AG08396 (cell line): Measurements from ENCODE around the gene EMP2.
"Not testable (repeated sequence)": the region's sequence is repeated elsewhere in the genome, so short reads cannot be mapped to it uniquely, and the experiment has no call there.

Source experiments
- DNase-seq: peaks from one replicate; pipeline ENCODE4 v3.0.0; 2012; ENCODE audit warnings: low spot score, mixed read lengths

EMP2 gene

DNA sequence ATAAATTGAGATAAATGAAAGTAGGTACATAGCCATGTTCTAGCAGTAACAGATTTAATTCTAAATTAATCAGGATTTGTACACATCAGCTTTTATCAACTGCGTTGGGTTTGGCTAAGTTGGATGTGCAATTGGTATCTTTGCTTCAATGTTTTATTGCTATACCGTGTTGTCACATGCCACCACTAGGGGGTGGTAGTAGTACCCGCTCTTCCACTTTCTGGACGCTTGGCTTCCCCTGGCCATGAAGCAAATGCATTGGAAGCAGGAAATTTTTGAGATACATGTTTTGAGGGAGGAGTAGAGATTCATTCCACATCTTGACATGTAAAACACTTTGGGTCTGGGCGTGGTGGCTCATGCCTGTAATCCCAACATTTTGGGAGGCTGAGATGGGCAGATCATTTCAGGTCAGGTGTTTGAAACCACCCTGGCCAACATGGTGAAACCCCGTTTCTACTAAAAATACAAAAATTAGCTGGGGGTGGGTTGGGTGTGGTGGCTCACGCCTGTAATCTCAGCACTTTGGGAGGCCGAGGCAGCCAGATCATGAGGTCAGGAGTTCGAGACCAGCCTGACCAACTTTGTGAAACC, 58.6 kb downstream of the EMP2 start:
- peak; percentile 78 for DNase-seq

DNA sequence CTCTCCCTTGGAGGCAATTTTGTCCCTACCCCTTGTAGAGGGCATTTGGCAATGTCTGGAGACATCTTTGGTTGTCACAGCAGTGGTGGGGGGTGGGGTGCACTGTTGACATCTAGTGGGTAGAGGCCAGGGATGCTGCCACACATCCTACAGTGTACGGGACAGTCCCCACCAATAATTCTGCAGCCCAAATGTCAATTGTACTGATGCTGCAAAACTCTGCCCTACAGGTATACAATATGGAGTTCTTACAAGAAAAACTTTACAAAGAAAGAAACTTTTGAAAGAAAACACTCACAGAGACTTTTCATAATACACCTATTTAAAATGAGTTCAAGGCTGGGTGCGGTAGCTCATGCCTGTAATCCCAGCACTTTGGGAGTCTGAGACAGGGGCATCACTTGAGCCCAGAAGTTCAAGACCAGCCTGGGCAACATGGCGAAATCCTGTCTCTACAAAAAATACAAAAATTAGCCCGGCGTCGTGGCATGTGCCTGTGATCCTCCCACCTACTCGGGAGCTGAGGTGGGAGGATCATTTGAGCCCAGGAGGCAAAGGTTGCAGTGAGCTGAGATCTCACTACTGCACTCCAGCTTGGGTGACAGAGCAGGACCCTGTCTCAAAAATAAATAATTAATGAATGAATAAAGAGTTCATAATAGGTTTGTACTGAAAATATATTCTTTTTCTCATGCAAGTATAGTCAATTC, 59.4 kb downstream of the EMP2 start:
- no peak for DNase-seq

DNA sequence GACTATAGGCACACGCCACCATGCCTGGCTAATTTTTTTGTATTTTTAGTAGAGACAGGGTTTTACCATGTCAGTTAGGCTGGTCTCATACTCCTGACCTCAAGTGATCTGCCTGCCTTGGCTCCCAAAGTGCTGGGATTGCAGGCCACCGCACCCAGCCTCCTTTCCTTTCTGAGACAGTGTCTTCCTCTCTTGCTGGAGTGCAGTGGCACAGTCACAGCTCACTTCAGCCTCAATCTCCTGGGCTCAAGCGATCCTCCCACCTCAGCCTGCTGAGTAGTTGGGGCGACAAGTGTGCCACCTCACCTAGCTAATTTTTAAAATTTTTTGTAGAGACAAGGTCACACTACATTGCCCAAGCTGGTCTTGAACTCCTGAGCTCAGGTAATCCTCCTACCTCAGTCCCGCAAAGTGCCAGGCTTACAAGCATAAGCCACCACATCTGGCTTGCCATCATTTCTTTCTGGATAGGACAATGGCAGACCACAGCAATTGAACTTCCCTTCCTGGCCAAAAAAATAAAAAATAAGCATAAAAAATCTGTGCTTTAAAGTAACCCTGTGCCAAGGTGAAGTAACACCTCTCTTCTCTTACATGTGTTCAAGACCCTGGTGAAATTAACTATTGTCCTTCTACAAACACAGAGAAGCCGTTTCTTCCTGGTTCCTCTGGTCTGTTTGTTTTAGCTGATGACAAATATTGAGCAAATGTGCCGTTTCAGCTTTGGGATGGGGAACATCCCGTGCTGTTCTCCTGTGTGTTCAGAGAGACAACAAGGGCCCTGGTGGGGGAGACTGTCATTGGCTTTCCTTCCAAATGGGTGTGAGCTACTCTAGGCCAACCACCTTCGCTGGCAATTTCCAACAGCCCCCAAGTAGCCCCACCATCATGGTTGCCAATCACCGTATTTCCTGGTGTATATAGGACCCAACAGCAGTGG, 60.2 kb downstream of the EMP2 start:
- DNase-seq = no peak

DNA sequence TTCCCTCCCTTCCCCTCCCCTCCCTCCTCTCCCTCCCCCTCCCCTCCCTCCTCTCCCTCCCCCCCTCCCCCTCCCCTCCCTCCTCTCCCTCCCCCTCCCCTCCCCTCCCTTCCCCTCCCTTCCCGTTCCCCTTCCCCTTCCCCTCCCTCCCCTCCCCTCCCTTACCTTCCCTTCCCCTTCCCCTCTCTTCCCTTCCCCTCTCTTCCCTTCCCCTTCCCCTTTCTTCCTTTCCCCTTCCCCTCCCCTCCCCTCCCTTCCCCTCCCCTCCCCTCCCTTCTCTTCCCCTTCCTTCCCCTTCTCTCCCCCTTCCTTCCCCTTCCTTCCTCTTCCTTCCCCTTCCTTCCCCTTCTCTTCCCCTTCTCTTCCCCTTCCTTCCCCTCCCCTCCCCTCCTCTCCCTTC, 61.1 kb downstream of the EMP2 start:
- DNase-seq = no peak

DNA sequence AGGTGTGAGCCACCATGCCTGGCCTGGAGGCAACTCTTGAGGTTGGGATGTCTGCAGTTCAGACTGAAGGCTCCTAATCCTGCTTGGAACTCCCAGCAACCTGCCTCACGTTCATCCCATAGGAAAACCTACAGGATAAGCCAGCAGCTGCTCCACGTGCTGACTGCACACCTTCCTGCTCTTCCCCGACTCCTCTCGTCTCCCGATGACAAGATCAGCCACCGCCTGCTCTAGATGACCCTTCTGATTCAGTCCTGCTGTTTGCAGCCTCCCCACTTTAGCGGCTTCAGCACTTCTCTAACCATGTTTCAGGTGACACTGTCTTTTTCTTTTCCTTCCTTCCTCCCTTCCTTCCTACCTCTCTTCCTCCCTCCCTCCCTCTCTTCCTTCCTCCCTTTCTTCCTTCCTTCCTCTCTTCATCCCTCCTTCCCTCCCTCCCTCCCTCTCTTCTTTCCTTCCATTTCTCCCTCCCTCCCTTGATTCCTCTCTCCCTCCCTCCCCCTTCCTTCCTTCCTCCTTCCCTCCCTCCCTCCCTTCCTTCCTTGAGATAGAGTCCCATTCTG, 61.8 kb downstream of the EMP2 start:
- DNase-seq = no peak

DNA sequence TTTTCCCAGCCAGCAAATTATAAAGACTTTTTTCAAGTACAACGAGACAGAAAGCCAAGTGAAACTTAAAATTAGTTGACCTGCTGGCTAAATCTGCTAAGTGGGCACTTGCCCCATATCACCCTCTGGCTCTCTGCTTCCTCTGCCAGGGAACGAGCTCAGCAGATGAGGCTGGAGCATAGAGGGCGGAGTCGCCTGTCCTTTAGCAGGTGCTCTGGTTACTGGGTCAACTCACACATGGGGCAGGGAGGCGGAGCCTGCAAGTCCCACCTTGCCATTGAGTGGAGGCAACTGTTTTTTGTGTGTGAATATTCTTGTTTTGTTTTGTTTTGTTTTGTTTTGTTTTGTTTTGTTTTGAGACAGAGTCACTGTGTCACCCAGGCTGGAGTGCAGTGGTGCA, 62.5 kb downstream of the EMP2 start:
- DNase-seq = no peak

DNA sequence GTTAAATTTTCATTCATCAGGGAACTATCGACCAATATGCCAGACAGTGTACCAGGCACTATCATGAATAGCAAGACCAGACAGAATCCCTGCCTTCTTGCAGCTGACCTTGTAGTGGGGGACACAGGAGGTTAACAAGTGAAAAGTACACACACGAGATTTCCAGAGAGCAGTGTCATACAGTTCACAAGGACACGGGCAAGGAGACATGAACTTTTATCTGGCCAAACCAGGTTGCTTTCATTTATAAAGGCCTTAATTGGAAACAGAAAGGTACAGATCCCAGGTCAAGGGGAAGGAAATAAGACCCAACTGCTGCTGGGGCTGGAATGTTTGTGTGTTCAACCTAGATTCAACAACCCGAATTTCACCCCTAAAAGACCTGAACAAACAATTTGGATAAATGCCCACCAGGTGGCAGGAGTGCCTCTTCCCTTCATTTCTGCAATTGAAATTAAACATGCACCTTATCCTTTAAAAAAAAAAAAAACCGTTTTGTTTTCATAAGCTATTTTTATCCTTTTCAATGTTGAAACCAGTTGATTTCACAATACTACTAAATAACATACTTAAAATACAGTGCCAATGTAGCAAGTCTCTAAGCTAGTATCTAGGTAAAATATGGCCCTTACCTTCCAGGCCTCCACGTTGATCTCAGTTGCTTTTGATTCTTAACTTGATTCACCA, 65.9 kb downstream of the EMP2 start:
- peak; percentile 54 for DNase-seq

DNA sequence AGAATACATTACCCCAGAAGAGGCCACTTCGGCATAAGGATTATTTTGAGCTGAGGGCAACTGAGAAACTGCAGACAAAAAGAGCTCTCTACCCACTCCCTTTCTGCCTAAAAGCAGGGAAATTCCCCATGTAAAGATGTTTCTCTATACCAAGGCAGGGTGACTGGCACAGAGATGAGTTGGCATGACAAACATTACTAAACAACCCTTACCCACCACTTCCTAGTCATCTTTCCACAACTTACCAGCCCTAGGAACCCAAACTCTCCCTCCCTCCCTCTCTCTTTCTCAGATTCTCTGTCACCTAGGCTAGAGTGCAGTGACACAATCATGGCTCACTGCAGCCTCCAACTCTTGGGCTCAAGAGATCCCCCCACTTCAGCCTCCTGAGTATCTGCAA, 68.6 kb downstream of the EMP2 start:
- no peak for DNase-seq

DNA sequence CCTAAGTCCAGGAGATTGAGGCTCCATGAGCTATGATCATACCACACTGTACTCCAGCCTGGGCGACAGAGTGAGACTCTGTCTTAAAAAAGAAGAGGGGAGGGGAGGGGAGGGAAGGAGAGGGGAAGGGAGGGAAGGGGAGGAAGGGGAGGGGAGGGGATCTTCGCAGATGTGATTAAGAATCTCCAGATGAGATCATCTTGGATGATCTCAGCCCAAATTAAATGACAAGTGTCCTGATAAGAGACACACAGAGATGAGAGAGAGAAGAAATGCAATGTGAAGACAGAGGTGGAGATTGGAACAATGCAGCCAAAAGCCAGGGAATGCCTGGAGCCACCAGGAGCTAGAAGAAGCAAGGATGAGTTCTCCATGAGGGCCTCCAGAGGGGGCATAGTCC, 70.1 kb downstream of the EMP2 start:
- DNase-seq = no peak

DNA sequence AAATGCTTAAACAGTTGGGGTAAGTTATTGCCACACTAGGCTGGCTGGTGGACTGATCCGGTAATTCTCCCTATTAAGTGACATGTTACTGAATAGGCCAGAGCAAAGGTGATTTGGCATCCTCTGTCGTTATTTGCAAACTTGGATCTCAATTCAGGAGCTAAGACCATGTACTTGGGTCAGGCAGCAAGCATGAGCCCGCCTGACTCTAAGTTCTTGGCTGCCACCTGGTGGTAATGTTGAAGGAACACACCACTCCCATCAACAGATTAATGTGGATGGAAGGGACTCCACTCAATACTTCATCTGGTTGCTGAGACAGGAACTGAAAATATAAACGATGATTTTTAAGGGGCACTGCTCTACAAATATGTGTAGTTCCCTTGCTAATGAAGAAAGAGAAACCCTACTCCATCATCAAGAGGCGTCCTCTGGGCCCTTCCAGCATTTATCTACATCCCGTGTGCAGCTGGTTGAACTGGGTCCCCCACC, 70.8 kb downstream of the EMP2 start:
- DNase-seq = peak; percentile 78

DNA sequence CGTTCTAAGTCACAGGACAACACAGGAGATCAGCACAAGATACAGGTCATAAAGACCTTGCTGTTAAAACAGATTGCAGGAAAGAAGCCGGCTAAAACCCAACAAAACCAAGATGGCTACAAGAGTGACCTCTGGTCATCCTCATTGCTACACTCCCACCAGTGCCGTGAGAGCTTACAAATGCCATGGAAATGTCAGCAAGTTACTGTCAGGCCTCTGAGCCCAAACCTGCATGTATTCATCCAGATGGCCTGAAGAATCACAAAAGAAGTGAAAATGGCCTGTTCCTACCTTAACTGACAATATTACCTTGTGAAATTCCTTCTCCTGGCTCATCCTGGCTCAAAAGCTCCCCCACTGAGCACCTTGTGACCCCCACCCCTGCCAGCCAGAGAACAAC, 75.1 kb downstream of the EMP2 start:
- not testable (repeated sequence) for DNase-seq

DNA sequence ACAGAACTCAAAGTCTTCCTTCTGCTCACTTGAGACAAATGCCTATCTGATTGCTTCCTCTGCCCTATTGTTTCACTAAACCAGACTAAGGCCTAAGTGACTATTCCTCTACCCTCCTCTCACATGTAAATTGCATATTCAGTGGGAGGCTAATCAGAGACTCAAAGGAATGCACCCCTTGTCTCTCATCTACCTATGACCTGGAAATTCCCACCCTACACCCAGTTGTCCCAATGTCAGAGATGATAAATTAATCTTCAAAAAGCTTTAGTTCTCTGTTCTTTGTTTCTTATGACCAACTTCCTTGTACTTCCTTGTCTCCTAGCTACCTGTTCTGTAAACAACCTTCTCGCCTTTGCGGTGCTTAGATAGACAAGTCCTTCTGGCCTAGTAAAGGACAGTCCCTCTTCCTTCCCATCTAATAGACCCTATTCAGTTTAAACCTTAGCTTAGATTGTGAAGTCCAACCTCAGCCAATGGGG, 76.0 kb downstream of the EMP2 start:
- no peak for DNase-seq

DNA sequence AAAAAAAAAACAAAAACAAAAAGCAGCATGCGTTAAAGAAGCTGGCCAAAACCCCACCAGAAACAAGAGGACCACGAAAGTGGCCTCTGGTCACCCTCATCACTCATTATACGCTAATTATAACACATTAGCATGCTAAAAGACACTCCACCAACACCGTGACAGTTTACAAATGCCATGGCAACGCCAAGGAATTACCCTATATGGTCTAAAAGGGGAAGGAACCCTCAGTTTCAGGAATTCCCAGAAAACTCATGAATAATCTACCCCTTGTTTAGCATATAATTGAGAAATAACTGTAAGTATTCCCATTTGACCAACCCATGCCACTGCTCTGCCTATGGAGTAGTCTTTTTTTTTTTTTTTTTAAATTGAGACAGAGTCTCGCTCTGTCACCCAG, 77.6 kb downstream of the EMP2 start:
- no peak for DNase-seq

DNA sequence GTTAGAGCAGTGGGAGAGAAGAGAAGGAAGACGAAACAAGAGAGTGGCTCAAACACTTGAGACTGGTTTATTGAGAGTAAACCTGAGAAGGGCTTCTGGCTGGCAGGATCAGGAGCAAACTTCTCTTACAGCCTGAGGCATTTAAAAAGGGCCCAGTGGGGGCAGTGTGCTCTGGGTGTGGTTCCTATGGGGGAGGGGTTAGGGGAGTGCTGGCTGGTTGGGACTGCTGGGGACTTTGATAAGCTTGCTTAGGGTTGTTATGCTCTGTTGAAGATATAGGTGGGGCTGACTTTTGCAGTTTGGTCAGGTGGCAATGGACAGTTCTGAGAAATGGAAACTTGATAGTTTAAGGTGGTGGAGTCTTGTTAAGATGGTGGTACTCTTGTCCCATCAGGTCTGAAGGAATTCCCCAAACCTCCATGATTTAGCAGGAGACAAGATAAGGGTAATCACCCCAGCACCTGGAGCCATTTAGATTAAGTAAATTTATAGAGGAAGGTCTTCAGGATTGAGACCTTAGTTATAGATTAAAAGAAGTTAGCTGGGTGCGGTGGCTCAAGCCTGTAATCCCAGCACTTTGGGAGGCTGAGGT, 79.3 kb downstream of the EMP2 start:
- DNase-seq = no peak

DNA sequence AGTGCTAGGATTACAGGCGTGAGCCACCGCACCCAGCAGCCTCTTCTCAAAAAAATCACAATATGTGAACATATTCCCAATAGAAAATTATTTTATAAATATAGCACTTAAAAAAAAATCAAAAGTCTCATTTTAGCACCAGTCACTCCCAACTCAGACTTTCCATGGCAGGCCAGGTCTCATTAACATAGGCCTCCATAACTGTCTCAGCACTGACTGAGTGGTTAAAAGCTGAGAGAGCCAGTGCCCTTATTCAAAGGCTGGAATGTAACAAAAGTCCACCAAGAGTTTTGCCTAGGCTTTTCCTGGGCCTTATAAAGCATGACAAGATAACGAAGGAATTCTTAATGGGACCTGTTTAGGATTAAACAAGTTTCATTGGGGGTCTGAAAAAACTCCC, 79.8 kb downstream of the EMP2 start:
- no peak for DNase-seq

DNA sequence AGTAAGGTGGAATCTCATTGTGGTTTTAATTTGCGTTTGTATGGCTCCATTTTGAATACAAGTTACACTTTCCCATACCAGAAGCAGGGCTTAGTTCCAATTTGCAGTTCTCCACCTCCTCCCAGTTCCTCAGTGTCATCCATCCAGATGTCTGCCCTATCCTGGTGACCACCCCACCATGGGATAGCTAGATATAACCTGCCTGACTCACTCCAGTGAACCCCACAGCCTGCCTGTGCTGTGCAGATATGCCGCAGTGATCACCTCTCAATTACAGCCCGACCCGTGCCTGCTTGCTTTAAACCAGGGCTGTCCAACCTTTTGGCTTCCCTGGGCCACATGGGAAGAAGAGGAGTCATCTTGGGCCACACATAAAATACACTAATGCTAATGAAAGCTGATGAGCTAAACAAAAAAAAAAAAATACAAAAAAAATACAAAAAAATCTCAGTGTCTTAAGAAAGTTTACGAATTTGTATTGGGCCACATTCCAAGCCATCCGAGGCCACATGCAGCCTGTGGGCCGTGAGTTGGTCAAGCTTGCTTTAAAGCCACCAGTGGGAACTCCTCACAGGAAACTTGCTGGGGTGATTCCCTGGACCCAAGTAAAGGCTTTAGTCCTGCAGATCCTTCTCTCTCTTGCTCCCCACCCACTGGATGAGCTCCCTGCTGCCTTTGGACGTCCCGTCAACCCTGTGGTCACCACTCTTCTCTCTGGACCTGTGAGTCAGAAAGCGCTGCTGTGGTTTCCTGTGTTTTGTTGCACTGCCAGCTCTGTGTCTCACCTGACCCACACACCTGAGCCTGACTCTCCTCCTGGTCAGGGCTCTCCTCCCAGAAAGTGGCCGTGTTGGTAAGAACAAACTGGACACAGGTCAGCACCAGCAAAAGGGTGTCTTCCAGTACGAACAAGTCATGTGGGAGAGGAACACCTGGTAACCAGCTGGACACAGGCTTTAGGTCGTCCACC, 83.0 kb downstream of the EMP2 start:
- DNase-seq = no peak

DNA sequence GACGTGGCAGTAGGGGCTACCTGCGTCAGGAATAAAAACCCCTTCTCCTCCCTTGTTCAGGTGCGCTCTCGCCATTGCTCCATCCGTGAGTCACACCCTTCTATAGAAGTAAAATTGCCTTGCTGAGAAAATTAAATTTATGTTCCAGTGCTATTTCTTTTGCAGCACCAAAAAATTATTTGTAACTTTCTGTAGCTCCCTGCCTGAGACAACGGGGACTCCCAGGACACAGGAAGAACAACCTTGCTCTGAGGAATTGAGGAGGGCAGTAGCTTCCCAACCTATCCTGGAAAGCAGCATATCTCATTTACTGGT, 85.4 kb downstream of the EMP2 start:
- no peak for DNase-seq

DNA sequence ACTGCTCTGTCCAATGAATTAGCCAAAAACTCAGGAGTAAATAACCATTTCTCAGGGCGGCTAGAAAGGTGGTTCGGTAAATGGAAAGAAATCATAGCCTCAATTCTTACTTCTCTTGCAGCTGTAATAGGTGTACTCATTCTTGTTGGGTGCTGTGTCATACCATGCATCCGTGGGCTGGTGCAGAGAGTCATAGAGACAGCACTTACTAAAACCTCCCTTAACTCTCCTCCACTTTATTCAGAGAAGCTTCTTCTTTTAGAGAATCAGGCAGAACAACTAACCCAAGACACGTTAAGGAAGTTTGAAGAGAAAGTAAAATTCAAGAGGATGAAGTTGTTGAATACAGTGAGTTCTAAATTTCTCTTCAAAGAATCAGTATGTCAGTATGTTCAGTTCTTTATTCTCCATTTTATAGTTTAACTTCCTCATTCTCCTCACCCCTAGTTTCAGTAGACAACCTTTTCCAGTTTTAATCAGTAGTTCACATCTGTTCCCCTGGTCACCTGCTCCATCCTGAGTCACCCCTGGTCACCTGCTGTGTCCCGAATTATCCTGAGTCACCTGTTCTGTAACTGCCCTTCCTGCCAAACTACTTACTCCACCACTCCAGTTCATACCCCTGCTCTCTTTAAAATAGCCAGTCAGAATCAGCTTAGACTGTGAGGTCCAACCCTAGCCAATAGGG, 85.9 kb downstream of the EMP2 start:
- no peak for DNase-seq

DNA sequence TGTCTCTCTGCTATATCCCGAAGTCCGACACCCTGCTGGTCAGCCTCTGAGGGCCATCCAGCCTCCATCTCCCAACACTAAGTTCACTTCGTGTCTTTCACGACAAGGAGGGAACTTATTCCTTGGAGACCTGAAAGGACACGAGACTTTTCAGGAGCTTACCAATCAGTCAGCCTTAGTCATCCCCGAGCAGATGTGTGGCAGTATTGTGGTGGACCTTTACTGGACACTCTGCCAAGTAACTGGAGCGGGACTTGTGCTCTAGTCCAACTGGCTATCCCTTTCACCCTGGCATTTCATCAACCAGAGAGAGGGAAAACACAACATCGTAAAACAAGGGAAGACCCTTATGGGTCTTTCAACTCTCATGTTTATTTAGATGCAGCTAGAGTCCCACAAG, 87.1 kb downstream of the EMP2 start:
- no peak for DNase-seq

DNA sequence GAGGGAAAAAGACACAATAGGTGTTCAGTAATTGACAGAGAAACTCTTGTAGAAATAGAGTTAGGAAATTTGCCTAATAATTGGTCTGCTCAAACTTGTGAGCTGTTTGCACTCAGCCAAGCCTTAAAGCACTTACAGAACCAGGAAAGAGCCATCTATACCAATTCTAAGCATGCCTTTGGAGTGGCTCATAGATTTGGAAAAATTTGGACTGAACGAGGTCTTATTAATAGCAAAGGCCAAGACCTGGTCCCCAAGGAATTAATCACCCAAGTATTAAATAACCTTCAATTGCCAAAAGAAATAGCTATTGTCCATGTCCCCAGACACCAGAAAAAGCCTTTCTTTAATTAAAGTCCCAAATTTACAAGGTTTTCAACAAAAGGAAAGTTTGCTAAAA, 90.3 kb downstream of the EMP2 start:
- DNase-seq = no peak
